ENCODE data around the gene IER3IP1.

DNA sequence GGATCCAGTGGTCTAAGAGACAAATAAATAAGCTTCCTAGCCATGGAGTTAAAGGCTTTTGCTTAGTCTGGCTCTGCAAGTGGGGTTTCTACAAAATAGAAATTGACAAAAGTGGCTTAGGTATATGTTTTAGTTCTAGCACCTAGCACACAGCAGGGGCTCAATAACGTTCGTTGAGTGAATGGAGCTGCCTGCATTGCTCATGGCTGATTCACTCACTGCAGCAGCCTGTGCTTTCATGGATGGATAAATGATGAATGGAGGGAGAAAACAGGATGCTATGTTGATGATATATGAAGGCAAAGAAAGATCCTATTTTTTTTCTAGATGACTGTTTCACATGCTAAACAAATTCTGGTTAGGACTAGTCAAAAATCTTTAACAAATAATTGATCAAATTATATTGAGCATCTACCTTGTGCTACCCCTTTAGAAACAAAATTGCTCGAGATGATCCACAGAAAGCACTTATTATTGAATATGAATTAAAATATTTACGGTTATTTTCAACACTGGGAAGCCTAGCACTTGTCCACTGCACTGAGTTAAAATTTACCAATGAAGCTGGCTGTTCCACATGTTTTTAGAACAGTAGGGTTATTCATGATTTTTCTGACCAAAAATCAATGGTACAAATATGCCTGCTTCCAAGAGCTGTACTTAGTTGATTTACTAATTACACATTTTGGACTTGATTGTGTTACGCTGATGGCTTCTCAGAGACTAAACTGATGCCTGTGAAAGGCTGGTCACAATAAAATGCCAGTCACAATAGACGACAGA is 65.5 kb downstream of the IER3IP1 start:
- TF ChIP-seq BHLHE40 (IDR thresholded peaks at IDR 0.05; ENCODE audit: borderline replicate concordance) (no peak), SP1 (IDR thresholded peaks at IDR 0.05) (no peak), SUZ12 (IDR thresholded peaks at IDR 0.05) (no peak), TARDBP (IDR thresholded peaks at IDR 0.05) (no peak), HDGF (IDR thresholded peaks at IDR 0.05; ENCODE audit: borderline replicate concordance) (no peak), FOXA1 (IDR thresholded peaks at IDR 0.05) (no peak), FOXM1 (IDR thresholded peaks at IDR 0.05; ENCODE audit: borderline replicate concordance) (no peak)
- TF ChIP-seq, protein P1, sequence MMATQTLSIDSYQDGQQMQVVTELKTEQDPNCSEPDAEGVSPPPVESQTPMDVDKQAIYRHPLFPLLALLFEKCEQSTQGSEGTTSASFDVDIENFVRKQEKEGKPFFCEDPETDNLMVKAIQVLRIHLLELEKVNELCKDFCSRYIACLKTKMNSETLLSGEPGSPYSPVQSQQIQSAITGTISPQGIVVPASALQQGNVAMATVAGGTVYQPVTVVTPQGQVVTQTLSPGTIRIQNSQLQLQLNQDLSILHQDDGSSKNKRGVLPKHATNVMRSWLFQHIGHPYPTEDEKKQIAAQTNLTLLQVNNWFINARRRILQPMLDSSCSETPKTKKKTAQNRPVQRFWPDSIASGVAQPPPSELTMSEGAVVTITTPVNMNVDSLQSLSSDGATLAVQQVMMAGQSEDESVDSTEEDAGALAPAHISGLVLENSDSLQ (IDR thresholded peaks at IDR 0.05), result no peak
